NOMO-1 treated with DMSO at 0.1 percent for 48 hours (cell line): ENCODE data around the gene ARID3C.

ENCODE experiments used
- DNase-seq: peaks from one replicate; lab custom pipeline; 2025; ENCODE audit not compliant: unreplicated experiment; lab: John Stamatoyannopoulos, UW

Gene ARID3C

DNA sequence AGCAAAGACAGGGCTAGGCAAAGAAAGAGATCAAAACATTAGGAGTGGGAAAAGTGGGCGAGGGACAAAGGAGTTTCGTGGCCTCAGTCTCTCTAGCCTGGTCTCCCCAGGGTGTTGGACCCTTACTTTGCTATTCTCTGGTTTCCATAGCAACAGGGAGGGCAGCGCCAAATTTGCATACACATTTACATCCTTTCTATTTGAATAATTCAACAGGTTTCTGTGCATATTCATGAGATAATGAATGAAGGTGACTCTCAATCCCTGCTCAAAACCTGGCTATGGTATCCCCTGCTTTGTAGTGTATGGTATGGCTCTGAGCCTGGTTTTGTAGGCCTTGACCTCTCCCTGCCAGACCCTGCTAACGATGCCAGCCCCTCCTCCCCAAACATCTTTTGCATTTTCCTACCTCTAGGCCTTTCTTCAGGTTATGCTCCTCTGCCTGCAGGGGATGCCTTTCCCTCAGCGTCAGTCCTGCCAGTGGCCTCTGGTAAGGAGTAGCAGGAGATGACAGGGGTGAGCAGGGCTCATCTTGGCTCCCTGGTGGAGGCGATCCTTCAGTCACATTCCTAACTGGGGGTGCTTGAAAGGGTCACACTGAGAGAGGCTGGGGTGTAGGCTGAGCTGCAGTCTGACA lies 26.8 kb downstream of the ARID3C start:
- no peak for DNase-seq

- DNase-seq = no peak
Observed at GRCh38 chr9:34600908-34601307, 28.0 kb downstream of the ARID3C start.

DNA sequence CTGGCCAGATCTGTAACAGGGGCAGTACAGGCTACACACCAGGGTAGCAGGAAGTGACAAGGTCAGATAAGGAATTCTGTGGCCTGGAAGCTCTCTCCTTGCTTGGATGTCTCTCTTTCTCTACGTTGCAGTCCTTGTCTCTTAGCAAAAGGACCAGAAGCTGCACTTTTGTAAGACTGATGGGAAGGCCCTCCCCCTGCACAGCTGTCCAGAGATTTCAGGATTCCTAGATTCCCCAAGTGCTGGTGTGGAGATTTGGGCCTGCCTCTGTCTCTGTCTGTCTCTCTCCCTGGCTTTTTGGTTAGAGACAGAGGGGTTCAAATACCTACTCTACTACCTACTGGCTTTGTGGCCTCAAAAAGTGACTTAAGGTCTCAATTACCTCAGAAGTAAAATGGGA lies 29.3 kb downstream of the ARID3C start:
- DNase-seq = no peak

DNA sequence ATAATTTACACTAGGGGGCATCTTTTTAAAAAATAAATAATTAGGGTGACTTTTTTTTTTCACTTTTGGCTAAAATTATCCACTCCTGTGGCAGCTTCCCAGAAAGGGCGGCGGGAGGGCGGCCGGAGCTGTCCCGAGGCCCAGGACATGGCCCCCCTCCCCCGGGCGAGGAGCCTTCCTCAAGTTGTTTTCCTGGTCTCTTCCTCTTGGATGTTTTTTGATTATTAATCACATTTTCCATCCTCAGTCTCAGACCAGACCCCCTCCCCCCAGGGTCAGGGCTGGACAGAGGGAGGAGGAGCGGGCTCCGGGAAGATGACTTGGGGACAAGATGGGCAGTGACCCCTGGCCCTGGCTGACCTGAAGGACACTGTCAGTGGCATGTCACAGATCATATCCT lies 34.7 kb downstream of the ARID3C start:
- no peak for DNase-seq

DNA sequence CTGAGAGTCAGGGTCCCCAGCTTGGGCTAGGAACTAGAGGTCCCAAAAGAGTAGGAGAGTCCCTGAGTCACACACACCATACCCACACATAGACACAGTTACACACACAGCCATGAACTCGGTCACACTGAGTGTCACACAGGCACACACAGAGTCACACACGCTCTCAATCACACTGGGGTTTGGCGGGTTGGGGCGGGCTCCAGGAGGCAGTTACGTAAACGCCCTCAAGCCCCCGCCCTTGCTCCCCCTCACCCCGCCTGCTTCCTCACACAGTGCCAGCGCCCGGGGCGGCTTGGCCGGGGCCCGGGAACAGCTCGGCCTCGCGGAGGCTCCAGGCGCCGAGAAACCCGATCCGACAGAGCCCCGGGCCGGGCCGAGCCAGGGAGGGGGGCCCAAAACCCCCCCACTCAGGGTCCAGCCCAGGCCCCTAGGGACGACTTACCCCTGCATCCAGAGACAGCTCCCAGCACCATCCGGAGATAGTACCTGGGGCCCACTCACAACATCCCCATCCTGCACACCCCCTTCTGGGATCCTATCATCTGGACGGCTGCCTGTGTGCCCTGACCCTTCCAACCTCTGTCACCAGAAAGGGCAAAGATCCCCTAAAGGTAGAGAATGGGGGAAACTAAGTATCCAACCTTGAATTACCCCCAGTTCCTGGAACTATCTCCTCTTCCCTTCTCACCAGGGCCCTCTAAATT lies 35.8 kb downstream of the ARID3C start:
- no peak for DNase-seq

GRCh38 chr9:34591917-34592866 lies 36.7 kb downstream of the ARID3C start:
- DNase-seq = peak; percentile 29

- DNase-seq = peak; percentile 64
Observed at GRCh38 chr9:34591248-34591916, 37.5 kb downstream of the ARID3C start.

DNA sequence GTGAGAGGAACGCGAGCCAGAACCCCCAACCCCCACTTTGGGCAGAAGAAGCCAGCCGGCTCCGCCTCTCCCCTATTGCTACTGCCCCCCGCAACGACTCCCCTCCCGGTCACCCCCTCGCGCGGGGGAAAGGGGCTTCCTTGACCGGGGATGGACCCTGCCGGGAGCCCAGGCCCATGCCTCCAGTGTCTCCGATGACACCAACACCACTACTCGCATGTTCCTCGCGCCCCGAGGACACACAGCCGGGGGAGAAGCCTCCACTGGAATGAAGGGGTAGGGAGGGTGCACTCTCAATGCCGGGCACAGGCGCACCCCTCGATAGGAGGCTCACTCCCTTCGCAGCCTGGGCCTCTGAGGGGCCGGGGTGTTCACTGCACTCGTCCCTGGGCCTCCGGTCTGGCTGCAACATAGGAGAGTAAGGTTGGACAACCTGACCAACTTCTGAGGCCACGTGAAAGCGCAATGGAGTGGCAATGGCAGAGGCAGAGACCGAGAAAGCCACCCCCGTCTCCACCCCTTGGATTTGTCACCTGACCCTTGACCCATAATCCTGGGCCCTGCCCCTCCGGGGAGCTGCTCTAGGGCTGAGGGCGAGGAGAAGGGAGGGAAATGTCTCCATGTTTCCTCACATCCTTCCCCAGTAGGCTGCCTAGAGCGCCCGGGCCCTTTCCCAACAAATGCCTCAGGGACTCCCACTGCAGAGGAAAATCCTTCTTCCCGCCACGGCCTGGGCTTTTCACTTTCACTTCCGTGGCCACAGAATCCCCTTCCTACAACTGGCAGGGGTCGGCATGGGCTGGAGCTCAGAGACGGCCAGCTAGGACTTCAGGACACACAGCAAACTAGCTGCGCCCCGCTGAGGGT lies 38.3 kb downstream of the ARID3C start:
- no peak for DNase-seq

DNA sequence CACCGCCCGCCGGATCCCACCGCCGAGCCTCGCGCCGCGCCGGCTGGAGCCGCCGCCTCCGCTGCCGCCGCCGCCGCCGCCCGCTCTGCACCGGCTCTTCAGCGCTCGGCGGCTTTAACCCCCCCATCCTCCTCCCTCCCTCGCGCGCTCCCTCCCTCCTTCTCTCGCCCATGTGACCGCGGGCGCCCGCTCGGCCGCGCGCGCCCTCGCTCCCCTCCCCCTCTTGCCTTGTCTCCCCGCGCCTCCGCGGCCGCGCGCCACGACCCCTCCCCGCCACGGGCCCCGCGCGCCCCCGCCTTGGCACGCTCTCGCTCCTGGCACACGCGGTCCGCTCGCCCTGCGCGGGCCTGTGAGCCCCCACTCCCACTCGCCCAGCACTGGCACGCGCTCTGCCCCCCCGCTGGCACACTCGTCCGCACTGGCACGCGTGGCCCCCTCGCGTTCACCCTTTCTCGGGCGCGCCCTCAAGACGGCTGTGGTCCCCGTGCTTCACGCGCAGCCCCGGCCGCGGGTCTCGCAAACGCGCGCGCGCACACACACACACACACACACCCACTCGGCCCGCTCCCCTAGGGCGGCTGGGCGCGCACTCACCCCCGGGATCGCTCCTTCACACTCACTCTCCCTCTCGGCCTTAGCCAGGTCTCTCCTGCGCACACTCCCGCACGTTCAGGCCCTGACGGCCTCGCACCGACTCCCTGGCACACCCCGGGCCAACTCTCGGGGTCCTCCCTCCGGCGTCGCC lies 39.1 kb downstream of the ARID3C start, which contains the start of gene CNTFR:
CNTFR (minus strand) TSS at position 89 of the 745 bp plus-strand sequence. CDS start 20,743 bp downstream, outside the sequence.
- no peak for DNase-seq

- no peak for DNase-seq
Observed at GRCh38 chr9:34588671-34589635, 39.9 kb downstream of the ARID3C start.

DNA sequence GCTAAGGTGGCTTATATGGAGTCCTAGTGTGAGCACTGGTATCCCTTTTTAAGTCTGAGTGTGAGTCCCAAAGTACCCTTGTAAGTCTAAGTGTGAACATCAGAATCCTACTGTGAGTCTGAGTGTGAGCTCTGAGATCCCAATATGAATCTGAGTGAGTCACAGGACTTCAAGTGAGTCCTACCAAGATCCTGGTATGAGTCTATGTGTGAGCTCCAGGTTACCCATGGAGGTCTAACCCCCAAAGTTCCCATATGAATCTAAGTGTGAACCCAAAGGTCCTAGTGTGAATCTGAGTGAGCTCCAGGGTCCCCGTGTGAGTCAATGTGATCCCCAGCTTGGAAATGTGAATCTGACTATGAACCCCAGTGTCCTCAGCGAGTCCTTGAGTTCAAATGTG lies 41.6 kb downstream of the ARID3C start:
- DNase-seq = no peak

- DNase-seq = no peak
Observed at GRCh38 chr9:34585946-34586669, 42.8 kb downstream of the ARID3C start.

GRCh38 chr9:34584970-34585369 lies 43.9 kb downstream of the ARID3C start:
- no peak for DNase-seq

GRCh38 chr9:34582787-34583186 lies 46.1 kb downstream of the ARID3C start:
- DNase-seq = no peak

- DNase-seq = no peak
Observed at GRCh38 chr9:34581318-34581717, 47.5 kb downstream of the ARID3C start.

- no peak for DNase-seq
Observed at GRCh38 chr9:34580358-34580757, 48.5 kb downstream of the ARID3C start.

DNA sequence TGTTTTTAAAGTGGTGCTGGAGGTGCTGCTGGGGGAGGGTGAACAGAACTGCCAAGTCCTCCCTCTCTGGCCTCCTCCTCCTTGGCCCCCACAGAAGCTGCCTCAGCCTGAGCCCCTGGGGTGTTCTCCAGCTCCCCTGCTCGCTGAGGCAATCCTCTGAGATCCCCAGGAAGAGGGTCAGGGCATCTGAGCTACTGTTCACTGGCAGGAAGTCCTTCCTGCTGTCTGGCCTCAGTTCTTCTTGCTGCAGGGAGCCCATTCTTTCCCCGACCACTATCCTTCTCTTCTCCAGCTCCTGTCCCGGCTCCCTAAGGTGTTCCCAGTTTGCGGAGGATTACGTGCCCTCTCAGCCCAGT lies 49.1 kb downstream of the ARID3C start:
- no peak for DNase-seq
